H1 (cell line): ENCODE measurements around the gene PSMB5. TPM values are rescaled to one million over a fixed set of nuclear protein-coding genes. Genes with fewer than 3 reads are reported as not detected.

ENCODE experiments used
- CTCF ChIA-PET: fragments of 300-600 bp; sonication (Branson Sonifier 250); formaldehyde crosslinking; loops from one replicate; lab custom pipeline; 2021; ENCODE audit not compliant: partially characterized antibody; lab: Charles Lee
- POLR2A ChIA-PET: fragments of 300-600 bp; sonication (Branson Sonifier 250); formaldehyde crosslinking; loops from one replicate; lab custom pipeline; 2021; ENCODE audit warnings: inconsistent platforms; ENCODE audit not compliant: partially characterized antibody; lab: Charles Lee
- DNase-seq, 2 experiments: peaks; one replicate each; pipeline versions ENCODE4 v3.0.0 to v3.0.0-alpha.2; 2010 to 2022; ENCODE audit warnings: low spot score in 2 of 2, low read depth in 1 of 2, mixed read lengths in 1 of 2
- FAIRE-seq: peaks from 2 replicates; lab custom pipeline; 2011; peaks lifted over from hg19 to GRCh38; lab: Jason Lieb, UNC
- H2AFZ ChIP-seq: 2 replicates; pipeline ENCODE4 v1.8.1; 2012; ENCODE audit warnings: low read length, inconsistent platforms
- H2AK5ac ChIP-seq: 2 replicates; pipeline ENCODE4 v1.6.1; 2013; ENCODE audit warnings: low read depth, low read length
- H2BK120ac ChIP-seq: replicated peaks from 2 replicates; pipeline ENCODE3; 2013; ENCODE audit warnings: low read depth, low read length, inconsistent platforms
- H2BK12ac ChIP-seq: 2 replicates; pipeline ENCODE4 v1.6.1; 2013; ENCODE audit warnings: low read depth, low read length
- H2BK15ac ChIP-seq: 2 replicates; pipeline ENCODE4 v1.6.1; 2013; ENCODE audit warnings: low read length
- H2BK20ac ChIP-seq: 2 replicates; pipeline ENCODE4 v1.6.1; 2013; ENCODE audit warnings: low read length
- H2BK5ac ChIP-seq: 2 replicates; pipeline ENCODE4 v1.6.1; 2013; ENCODE audit warnings: low read depth, low read length
- H3K14ac ChIP-seq: 2 replicates; pipeline ENCODE4 v1.6.1; 2013; ENCODE audit warnings: inconsistent platforms; ENCODE audit not compliant: insufficient read length
- H3K18ac ChIP-seq: 2 replicates; pipeline ENCODE4 v1.6.1; 2013; ENCODE audit warnings: low read length; ENCODE audit errors: extremely low read depth
- H3K23ac ChIP-seq: 2 replicates; pipeline ENCODE4 v1.6.1; 2013; ENCODE audit warnings: inconsistent platforms; ENCODE audit not compliant: insufficient read length
- H3K23me2 ChIP-seq: 2 replicates; pipeline ENCODE4 v1.6.1; 2013; ENCODE audit warnings: low read depth, low read length
- H3K27ac ChIP-seq: 2 replicates; pipeline ENCODE4 v1.6.1; 2011; ENCODE audit warnings: low read depth, low read length, inconsistent platforms
- H3K27me3 ChIP-seq, 4 experiments: replicated peaks in 1 of 4; 1 replicate in 1 of 4; 2 replicates in 3 of 4; pipeline versions ENCODE4 v1.6.1 to v1.8.1; 2011 to 2013; ENCODE audit warnings: low read length in 3 of 4, mild to moderate bottlenecking in 3 of 4, inconsistent platforms in 2 of 4, mixed read lengths in 2 of 4, moderate library complexity in 1 of 4; ENCODE audit not compliant: control insufficient read depth in 3 of 4, insufficient read depth in 3 of 4; ENCODE audit errors: extremely low read depth in 1 of 4
- H3K36me3 ChIP-seq, 4 experiments: 2 replicates each; pipeline versions ENCODE4 v1.6.1 to v1.8.1; 2011 to 2013; ENCODE audit warnings: mild to moderate bottlenecking in 4 of 4, low read length in 3 of 4, moderate library complexity in 2 of 4, control low read depth in 1 of 4, inconsistent platforms in 1 of 4; ENCODE audit not compliant: insufficient read depth in 4 of 4, control insufficient read depth in 2 of 4
- H3K4ac ChIP-seq: replicated peaks from 2 replicates; pipeline ENCODE3; 2013; ENCODE audit warnings: low read length, low read depth, mixed read lengths, inconsistent platforms; ENCODE audit not compliant: insufficient read length
- H3K4me1 ChIP-seq, 4 experiments: replicated peaks in 1 of 4; 1 replicate in 1 of 4; 2 replicates in 3 of 4; pipeline versions ENCODE4 v1.6.1 to v1.8.1; 2011 to 2013; ENCODE audit warnings: low read length in 3 of 4, inconsistent platforms in 2 of 4, mixed read lengths in 1 of 4; ENCODE audit not compliant: insufficient read depth in 4 of 4, control insufficient read depth in 3 of 4
- H3K4me2 ChIP-seq, 2 experiments: 2 replicates each; pipeline versions ENCODE4 v1.6.1 to v1.8.1; 2011 to 2013; ENCODE audit warnings: low read depth in 2 of 2, low read length in 2 of 2, control low read depth in 1 of 2, inconsistent platforms in 1 of 2, mild to moderate bottlenecking in 1 of 2; ENCODE audit not compliant: insufficient read depth in 1 of 2
- H3K4me3 ChIP-seq, 4 experiments: fragments of 200-600, 300-600 bp in 1 of 4; sonication (generic), shearing (Covaris generic), sonication (Bioruptor Twin) in 1 of 4; 2 replicates each; pipeline versions ENCODE4 v1.5.1 to v1.8.1; 2011 to 2016; ENCODE audit warnings: low read length in 4 of 4, low read depth in 3 of 4, control low read depth in 2 of 4, inconsistent platforms in 2 of 4, mild to moderate bottlenecking in 2 of 4, mixed read lengths in 1 of 4, moderate library complexity in 1 of 4; ENCODE audit not compliant: insufficient read depth in 2 of 4; ENCODE audit errors: extremely low read depth in 1 of 4
- H3K56ac ChIP-seq: replicated peaks from 2 replicates; pipeline ENCODE3; 2013; ENCODE audit warnings: low read depth, mild to moderate bottlenecking, mixed read lengths, low read length, inconsistent platforms; ENCODE audit not compliant: insufficient read length
- H3K79me1 ChIP-seq: 2 replicates; pipeline ENCODE4 v1.6.1; 2013; ENCODE audit warnings: low read depth, low read length, control low read depth
- H3K79me2 ChIP-seq, 2 experiments: 2 replicates each; pipeline versions ENCODE4 v1.6.1 to v1.8.1; 2012 to 2013; ENCODE audit warnings: low read length in 2 of 2, mild to moderate bottlenecking in 2 of 2, inconsistent platforms in 1 of 2; ENCODE audit not compliant: insufficient read depth in 2 of 2, control insufficient read depth in 1 of 2
- H3K9ac ChIP-seq, 4 experiments: replicated peaks in 1 of 4; 1 replicate in 1 of 4; 2 replicates in 3 of 4; pipeline versions ENCODE4 v1.6.1 to v1.8.1; 2011 to 2013; ENCODE audit warnings: low read depth in 3 of 4, low read length in 3 of 4, control low read depth in 2 of 4, mild to moderate bottlenecking in 2 of 4, moderate library complexity in 2 of 4, inconsistent platforms in 1 of 4; ENCODE audit errors: extremely low read depth in 1 of 4
- H3K9me3 ChIP-seq, 2 experiments: 2 replicates each; pipeline versions ENCODE4 v1.6.1 to v1.8.1; 2012 to 2013; ENCODE audit warnings: mild to moderate bottlenecking in 2 of 2, moderate library complexity in 2 of 2, control low read depth in 1 of 2, inconsistent platforms in 1 of 2, low read depth in 1 of 2, low read length in 1 of 2, mixed read lengths in 1 of 2; ENCODE audit not compliant: insufficient read depth in 2 of 2
- H4K20me1 ChIP-seq, 2 experiments: replicated peaks in 1 of 2; 2 replicates each; pipeline versions ENCODE3 to v1.8.1; 2011 to 2013; ENCODE audit warnings: inconsistent platforms in 2 of 2, low read length in 2 of 2, mild to moderate bottlenecking in 1 of 2; ENCODE audit not compliant: insufficient read depth in 2 of 2, control insufficient read depth in 1 of 2
- H4K5ac ChIP-seq: 2 replicates; pipeline ENCODE4 v1.6.1; 2013; ENCODE audit warnings: low read length, low read depth, mixed read lengths, inconsistent platforms; ENCODE audit not compliant: insufficient read length
- H4K8ac ChIP-seq: 2 replicates; pipeline ENCODE4 v1.8.0; 2013; ENCODE audit warnings: mild to moderate bottlenecking, moderate library complexity, low read length, inconsistent platforms; ENCODE audit not compliant: insufficient read depth; ENCODE audit errors: extremely low read depth
- H4K91ac ChIP-seq: replicated peaks from 2 replicates; pipeline ENCODE3; 2013; ENCODE audit warnings: low read length, mixed read lengths, inconsistent platforms; ENCODE audit not compliant: insufficient read length
- EP300 ChIP-seq, 2 experiments: IDR thresholded peaks; 1 replicate in 1 of 2; 2 replicates in 1 of 2; pipeline ENCODE4 v1.6.1; 2011 to 2012; ENCODE audit warnings: low read depth in 2 of 2, low read length in 2 of 2, mild to moderate bottlenecking in 2 of 2, borderline replicate concordance in 1 of 2, inconsistent platforms in 1 of 2, moderate library complexity in 1 of 2
- GTF2F1 ChIP-seq: IDR thresholded peaks from 2 replicates; pipeline ENCODE4 v1.6.1; 2012; ENCODE audit warnings: low read depth, low read length, improper control_type of control experiment, borderline replicate concordance
- HDAC2 ChIP-seq, 2 experiments: fragments of 300-600 bp in 1 of 2; sonication (generic) in 1 of 2; IDR thresholded peaks; 2 replicates each; pipeline ENCODE4 v1.6.1; 2011 to 2012; ENCODE audit warnings: low read depth in 2 of 2, low read length in 2 of 2, mild to moderate bottlenecking in 2 of 2, moderate library complexity in 2 of 2, borderline replicate concordance in 1 of 2, inconsistent platforms in 1 of 2
- RAD21 ChIP-seq, 2 experiments: IDR thresholded peaks in 1 of 2; conservative IDR thresholded peaks in 1 of 2; 2 replicates each; pipeline ENCODE4 v1.6.1; 2011; ENCODE audit warnings: low read depth in 2 of 2, low read length in 2 of 2, improper control_type of control experiment in 1 of 2, inconsistent platforms in 1 of 2, mild to moderate bottlenecking in 1 of 2, moderate library complexity in 1 of 2
- RFX5 ChIP-seq: IDR thresholded peaks from 2 replicates; pipeline ENCODE4 v1.6.1; 2011; ENCODE audit warnings: low read depth, low read length, improper control_type of control experiment, borderline replicate concordance
- SAP30 ChIP-seq: fragments of 300-600 bp; sonication (generic); IDR thresholded peaks from 2 replicates; pipeline ENCODE4 v1.7.1; 2012; ENCODE audit warnings: low read length, moderate library complexity, mild to moderate bottlenecking, inconsistent platforms; ENCODE audit not compliant: insufficient read depth, insufficient replicate concordance
- SP2 ChIP-seq: IDR thresholded peaks from 2 replicates; pipeline ENCODE4 v1.6.1; 2012; ENCODE audit warnings: mild to moderate bottlenecking, low read length, inconsistent platforms
- WGBS, 2 experiments: shearing (Covaris generic) in 1 of 2; methylation state at CpG; one replicate each; pipeline versions ENCODE4 v1.1.6 to v1.1.7; 2013 to 2015; ENCODE audit warnings: low lambda C conversion rate in 2 of 2, mixed read lengths in 2 of 2, inconsistent platforms in 1 of 2, low coverage in 1 of 2, missing lambda C conversion rate in 1 of 2; ENCODE audit not compliant: insufficient replicate concordance in 2 of 2, insufficient coverage in 1 of 2, insufficient read length in 1 of 2; ENCODE audit errors: extremely low coverage in 1 of 2, missing lambda C conversion rate in 1 of 2; 5-methylcytosine and 5-hydroxymethylcytosine counted together
- polyA plus RNA-seq, 7 experiments: library from polyadenylated mRNA; depleted of rRNA in 3 of 7; stranded (reverse) in 5 of 7; unstranded in 2 of 7; fragments of >200 nt in 5 of 7; fragments of 200-250 nt in 2 of 7; gene quantifications; 1 replicate in 5 of 7; 2 replicates in 1 of 7; 4 replicates in 1 of 7; pipeline versions ENCODE4 v1.2.1 to v1.2.3, GENCODE V29; 2011 to 2013; ENCODE audit warnings: missing spikeins in 2 of 7, mixed read lengths in 2 of 7
- total RNA-seq: library from RNA; stranded (reverse); fragmentation: NEBNext Ultra II Directional; extraction: Animal tissue kit (Norgen Biotek cat#: 25700); gene quantifications from 2 replicates; pipeline ENCODE4 v1.2.1, GENCODE V29; 2021
- TF ChIP-seq, protein P1 (sequence below): IDR thresholded peaks from 2 replicates; pipeline ENCODE4 v1.6.1; 2011; ENCODE audit warnings: low read depth, mild to moderate bottlenecking, low read length; ENCODE audit not compliant: insufficient read depth

The PSMB5 gene
- total and polyA plus RNA-seq, 2 of the 8 experiments (the other 6 are each of a cell fraction or from before 2014, with no cell fraction given), result 254 to 510 TPM

DNA sequence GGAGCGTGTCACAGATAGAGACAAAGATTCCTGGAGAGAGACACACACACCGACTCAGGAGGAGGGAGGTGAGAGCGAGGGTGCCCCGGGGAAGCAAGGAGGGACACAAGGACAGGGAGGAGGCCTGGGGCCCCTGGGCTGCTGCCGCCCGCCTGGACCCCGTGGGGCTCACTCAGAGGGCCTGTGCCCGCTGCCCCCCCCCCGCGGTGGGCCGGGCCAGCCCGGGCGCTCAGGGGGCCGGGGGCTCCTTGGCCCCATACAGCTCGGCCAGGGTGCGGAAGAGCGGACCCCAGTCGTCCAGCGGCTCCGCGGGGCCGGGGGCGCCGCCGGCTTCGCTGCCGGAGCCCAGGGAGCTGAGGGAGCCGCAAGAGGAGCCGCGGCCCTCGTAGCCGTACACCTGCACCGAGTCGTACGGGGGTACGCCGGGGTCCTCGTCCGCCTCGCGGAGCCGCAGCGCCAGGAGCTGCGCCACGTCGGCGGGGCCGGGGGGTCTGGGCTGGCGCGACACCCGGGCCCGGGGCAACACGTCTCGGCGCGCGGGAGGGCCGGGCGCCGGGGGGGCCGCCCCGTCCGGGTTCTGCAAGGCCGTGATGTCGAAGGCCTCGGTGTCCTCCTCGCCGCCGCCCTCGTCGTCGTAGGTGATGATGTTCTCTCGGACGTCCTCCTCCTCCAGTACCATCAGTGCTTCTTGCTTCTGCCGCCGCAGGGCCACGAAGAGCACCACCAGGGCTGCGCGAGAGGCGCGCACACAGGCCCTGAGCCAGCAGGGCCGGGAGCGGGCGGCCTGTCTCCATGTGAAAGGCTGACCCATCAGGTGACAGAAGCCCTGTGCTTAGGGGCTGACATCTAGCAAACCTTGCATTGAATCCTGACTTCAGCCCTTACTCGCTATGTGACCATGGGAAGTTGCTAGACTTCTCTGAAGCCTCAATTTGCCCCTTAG is 13.3 kb upstream of the PSMB5 start:
- ChIA-PET POLR2A (interaction anchor here (1.2 to 2.4 kb wide), 7 partner anchors 10 to 75 kb away, joined by 3 to 13 read pairs (median 5); partner anchors contain the start of gene PSMB5), CTCF (interaction anchor here (0.7 to 29.2 kb wide), 7 partner anchors 8 to 74 kb away, joined by 3 to 785 read pairs (median 5); partner anchors contain the start of gene AJUBA)
- H3K27me3 ChIP-seq, result no peaks in the 10 kb centered on the region
- no peak overlapping the region for H3K4ac ChIP-seq
- H3K4me1 ChIP-seq, result peaks cover 0 to 7% (median 0%) of the 10 kb centered on the region in 4 experiments; a peak in 1 of 7 replicates
- no peak overlapping the region for H2BK20ac ChIP-seq
- no peak overlapping the region for H3K14ac ChIP-seq
- no peak overlapping the region for H4K91ac ChIP-seq
- no peaks in the 10 kb centered on the region for H4K20me1 ChIP-seq
- 0 out of 2 replicates have a peak overlapping the region, but pooled peaks have one; percentile 12 for H4K8ac ChIP-seq
- no peak overlapping the region for H2BK120ac ChIP-seq
- H3K18ac ChIP-seq, result no peak overlapping the region
- no peak overlapping the region for H3K4me2 ChIP-seq
- no peak overlapping the region for H2BK12ac ChIP-seq
- peaks cover 0 to 10% (median 3%) of the 10 kb centered on the region in 4 experiments; a peak in 5 of 8 replicates for H3K36me3 ChIP-seq
- H3K4me3 ChIP-seq, result no peak overlapping the region
- H2BK15ac ChIP-seq, result no peak overlapping the region
- no peak overlapping the region for H2AFZ ChIP-seq
- H2AK5ac ChIP-seq, result no peak overlapping the region
- H2BK5ac ChIP-seq, result 0 out of 2 replicates have a peak overlapping the region, but pooled peaks have one; percentile 39
- H3K56ac ChIP-seq, result no peak overlapping the region
- no peak overlapping the region for H3K23ac ChIP-seq
- H3K27ac ChIP-seq, result no peak overlapping the region
- H3K9me3 ChIP-seq, result no peaks in the 10 kb centered on the region
- H3K9ac ChIP-seq, result no peak overlapping the region
- no peaks in the 10 kb centered on the region for H3K23me2 ChIP-seq
- H3K79me2 ChIP-seq, result no peaks in the 10 kb centered on the region
- 95% methylated on average over 44 of the region's 85 CpGs; no CpG with 5 or more reads in 1 of the 2 experiments for WGBS, 2 experiments
- DNase-seq (no peak), FAIRE-seq (no peak)
- no peaks in the 10 kb centered on the region; the same call in 1 of the 2 replicates for H3K79me1 ChIP-seq
- H4K5ac ChIP-seq, result no peak overlapping the region
- TF ChIP-seq EP300 (IDR thresholded peaks at IDR 0.05; ENCODE audit: borderline replicate concordance in 1 of 2, low read depth in 2 of 2, low read length in 2 of 2) (no peak), SAP30 (no peak), GTF2F1 (no peak), RAD21 (IDR thresholded peaks at IDR 0.05 in 1 of 2, conservative IDR thresholded peaks at IDR 0.05 in 1 of 2; ENCODE audit: low read depth in 2 of 2, low read length in 2 of 2) (no peak), RFX5 (no peak), HDAC2 (IDR thresholded peaks at IDR 0.05; ENCODE audit: borderline replicate concordance in 1 of 2, low read depth in 2 of 2, low read length in 2 of 2) (no peak), SP2 (no peak)
- TF ChIP-seq, protein P1, sequence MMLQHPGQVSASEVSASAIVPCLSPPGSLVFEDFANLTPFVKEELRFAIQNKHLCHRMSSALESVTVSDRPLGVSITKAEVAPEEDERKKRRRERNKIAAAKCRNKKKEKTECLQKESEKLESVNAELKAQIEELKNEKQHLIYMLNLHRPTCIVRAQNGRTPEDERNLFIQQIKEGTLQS, result no peak
